D341Med (cell line): ENCODE measurements around the gene LCMT2.

Source experiments
- DNase-seq: peaks from one replicate; pipeline ENCODE4 v3.0.0; 2012; ENCODE audit warnings: low spot score

Gene LCMT2

DNA sequence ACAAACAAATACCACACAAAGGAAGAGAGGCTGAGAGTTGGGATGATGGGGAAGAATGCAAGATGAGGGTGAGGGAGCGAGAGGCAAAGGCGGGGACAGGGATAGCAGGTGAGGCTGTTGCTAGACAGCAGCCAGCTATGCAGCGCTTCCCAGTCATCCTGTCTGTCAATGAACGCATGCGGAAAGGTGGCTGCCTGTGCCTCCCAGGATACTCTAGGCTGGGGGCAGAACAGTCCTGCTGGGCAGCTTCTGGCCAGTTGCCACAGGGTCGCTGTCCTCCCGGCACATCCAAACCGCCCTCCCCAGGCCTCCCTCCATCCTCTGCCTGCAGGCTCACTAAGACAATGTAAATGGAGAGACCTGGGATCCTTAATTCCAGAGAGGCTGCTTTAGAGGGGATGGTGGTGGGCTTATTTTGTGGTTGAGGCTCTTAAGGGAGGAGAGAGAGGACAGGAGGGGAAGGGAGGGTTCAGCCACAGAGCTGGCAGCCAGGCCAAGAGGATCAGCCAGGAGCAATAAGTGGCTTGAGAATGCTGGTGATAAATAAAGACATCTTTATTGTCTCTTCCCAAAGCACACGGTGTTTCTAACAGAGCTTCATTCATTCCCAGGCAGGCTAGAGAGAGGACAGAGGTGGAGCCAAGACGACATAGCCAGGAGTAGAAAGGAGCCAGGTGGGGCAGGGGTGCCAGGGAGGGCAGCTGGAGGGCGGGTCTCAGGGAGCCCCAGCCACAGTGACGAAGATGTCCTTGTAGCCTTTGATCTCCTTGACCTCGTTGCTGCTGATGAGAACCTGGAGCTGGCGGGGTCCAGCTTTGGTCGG is 54.4 kb downstream of the LCMT2 start:
- no peak for DNase-seq

DNA sequence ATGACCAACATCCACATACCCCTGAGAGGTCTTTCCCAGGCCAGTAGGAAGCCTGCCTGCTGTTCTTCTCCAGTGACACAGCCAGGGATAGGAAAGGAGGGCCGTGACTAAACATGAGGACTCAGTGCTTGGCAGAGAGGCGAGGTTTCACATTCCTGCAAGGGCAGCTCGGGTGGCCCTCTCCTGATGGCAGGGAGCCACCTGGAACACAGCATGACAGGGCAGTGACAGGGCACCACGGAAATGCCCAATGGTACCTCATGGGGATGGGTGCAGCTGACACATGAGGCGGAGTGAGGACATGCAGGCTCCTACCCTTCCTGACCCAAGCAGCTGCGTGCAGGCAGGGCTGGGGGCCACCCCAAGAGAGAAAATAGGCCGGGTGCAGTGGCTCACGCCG is 56.2 kb downstream of the LCMT2 start:
- no peak for DNase-seq
